ENCODE measurements around the gene C22orf31. TPM values are rescaled to one million over a fixed set of nuclear protein-coding genes. Genes with fewer than 3 reads are reported as not detected.

Gene C22orf31
- polyA plus RNA-seq, 2 of the 4 experiments (the other 2 are of a cell fraction): not detected

GRCh38 chr22:29065468-29066190 lies 4.0 kb upstream of the C22orf31 start:
- no peak for TF ChIP-seq SREBF2 (IDR thresholded peaks at IDR 0.05)
- TF ChIP-seq, protein P1, sequence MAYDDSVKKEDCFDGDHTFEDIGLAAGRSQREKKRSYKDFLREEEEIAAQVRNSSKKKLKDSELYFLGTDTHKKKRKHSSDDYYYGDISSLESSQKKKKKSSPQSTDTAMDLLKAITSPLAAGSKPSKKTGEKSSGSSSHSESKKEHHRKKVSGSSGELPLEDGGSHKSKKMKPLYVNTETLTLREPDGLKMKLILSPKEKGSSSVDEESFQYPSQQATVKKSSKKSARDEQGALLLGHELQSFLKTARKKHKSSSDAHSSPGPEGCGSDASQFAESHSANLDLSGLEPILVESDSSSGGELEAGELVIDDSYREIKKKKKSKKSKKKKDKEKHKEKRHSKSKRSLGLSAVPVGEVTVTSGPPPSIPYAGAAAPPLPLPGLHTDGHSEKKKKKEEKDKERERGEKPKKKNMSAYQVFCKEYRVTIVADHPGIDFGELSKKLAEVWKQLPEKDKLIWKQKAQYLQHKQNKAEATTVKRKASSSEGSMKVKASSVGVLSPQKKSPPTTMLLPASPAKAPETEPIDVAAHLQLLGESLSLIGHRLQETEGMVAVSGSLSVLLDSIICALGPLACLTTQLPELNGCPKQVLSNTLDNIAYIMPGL (CRISPR knock-in tag; IDR thresholded peaks at IDR 0.05; ENCODE audit: borderline replicate concordance): no peak
- no peak for TF ChIP-seq CEBPB (IDR thresholded peaks at IDR 0.05)
- TF ChIP-seq ZNF302 (CRISPR knock-in tag; IDR thresholded peaks at IDR 0.05): no peak
- DNase-seq (ENCODE audit: low read depth in 1 of 2, low spot score in 1 of 2): no peak
- ATAC-seq: no peak
- ChIA-PET POLR2A (no interaction called here), CTCF (interaction anchor here (0.6 to 1.7 kb wide), 4 partner anchors 25 to 729 kb away, joined by 3 to 6 read pairs (median 4); no protein-coding TSS in a partner anchor)
- Histone ChIP-seq H3K27ac (no peak overlapping the region), H3K4me3 (no peak overlapping the region), H3K9me3 (no peaks in the 10 kb centered on the region), H3K4me2 (no peak overlapping the region), H3K4me1 (no peaks in the 10 kb centered on the region)
- 49% methylated on average over 7 of the region's 7 CpGs for WGBS (ENCODE audit: missing lambda C conversion rate)
- FAIRE-seq: no peak

GRCh38 chr22:29062286-29062821 lies 723 bp upstream of the C22orf31 start:
- Histone ChIP-seq H3K4me1 (no peaks in the 10 kb centered on the region), H3K4me3 (no peak overlapping the region), H3K4me2 (no peak overlapping the region), H3K27ac (no peak overlapping the region), H3K9me3 (no peaks in the 10 kb centered on the region)
- DNase-seq (ENCODE audit: low read depth in 1 of 2, low spot score in 1 of 2) (no peak), FAIRE-seq (no peak), ATAC-seq (no peak)
- 71% methylated on average over 8 of the region's 8 CpGs for WGBS (ENCODE audit: missing lambda C conversion rate)
- no peak for TF ChIP-seq TP53 (CRISPR knock-in tag; IDR thresholded peaks at IDR 0.05)
- no peak for TF ChIP-seq SREBF2 (IDR thresholded peaks at IDR 0.05)
- no peak for TF ChIP-seq MAX (IDR thresholded peaks at IDR 0.05)
- CTCF ChIA-PET: interaction anchor here (2.4 kb wide), 1 partner anchor 22 kb away, joined by 6 read pairs; no protein-coding TSS in a partner anchor
- POLR2A ChIA-PET: no interaction called here

DNA sequence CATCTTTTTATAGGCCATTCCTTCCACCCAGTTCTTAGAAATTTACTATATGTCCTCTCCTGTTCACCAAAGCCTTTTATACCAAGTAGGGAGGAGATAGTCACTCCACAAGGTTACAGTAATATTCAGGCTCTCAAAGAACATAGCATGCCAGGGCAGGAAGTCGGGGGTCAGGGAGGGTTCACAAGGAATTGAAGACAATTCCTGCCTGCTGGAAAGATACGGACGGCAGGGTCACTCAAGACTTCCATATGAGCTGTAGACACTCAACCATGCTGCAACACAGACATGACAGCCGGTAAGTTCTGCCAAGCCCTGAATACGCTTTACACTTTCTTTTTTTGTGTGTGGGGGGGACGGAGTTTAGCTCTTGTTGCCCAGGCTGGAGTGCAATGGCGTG lies 700 bp downstream of the C22orf31 start:
- H3K4me1 ChIP-seq: no peaks in the 10 kb centered on the region
- DNase-seq (ENCODE audit: low read depth in 1 of 2, low spot score in 1 of 2): no peak
- H3K27ac ChIP-seq: no peak overlapping the region
- WGBS (ENCODE audit: missing lambda C conversion rate): 66% methylated on average over 7 of the region's 7 CpGs
- H3K4me2 ChIP-seq: no peak overlapping the region
- ChIA-PET POLR2A (no interaction called here), CTCF (no interaction called here)
- H3K4me3 ChIP-seq: no peak overlapping the region
- TF ChIP-seq NR3C1 (IDR thresholded peaks at IDR 0.05) (no peak), SMC3 (IDR thresholded peaks at IDR 0.05) (no peak), CBX2 (IDR thresholded peaks at IDR 0.05; ENCODE audit: borderline replicate concordance, low read depth) (no peak), KDM5A (IDR thresholded peaks at IDR 0.05) (no peak), MYC (IDR thresholded peaks at IDR 0.05; ENCODE audit: borderline replicate concordance, low read length) (no peak), EP300 (IDR thresholded peaks at IDR 0.05) (no peak), HOXB13 (CRISPR knock-in tag; IDR thresholded peaks at IDR 0.05; ENCODE audit: low read depth) (no peak), EHMT2 (IDR thresholded peaks at IDR 0.05; ENCODE audit: low read depth) (no peak), FOSB (CRISPR knock-in tag; IDR thresholded peaks at IDR 0.05) (no peak), FOXS1 (CRISPR knock-in tag; IDR thresholded peaks at IDR 0.05) (no peak), CHD2 (IDR thresholded peaks at IDR 0.05; ENCODE audit: low read length, partially characterized antibody) (no peak), CEBPB (IDR thresholded peaks at IDR 0.05) (no peak), HOXB5 (CRISPR knock-in tag; IDR thresholded peaks at IDR 0.05) (no peak), TFCP2L1 (CRISPR knock-in tag; IDR thresholded peaks at IDR 0.05) (no peak), RNF2 (IDR thresholded peaks at IDR 0.05; ENCODE audit: borderline replicate concordance, low read depth) (no peak), HDAC2 (IDR thresholded peaks at IDR 0.05) (no peak)
- TF ChIP-seq, protein P2, sequence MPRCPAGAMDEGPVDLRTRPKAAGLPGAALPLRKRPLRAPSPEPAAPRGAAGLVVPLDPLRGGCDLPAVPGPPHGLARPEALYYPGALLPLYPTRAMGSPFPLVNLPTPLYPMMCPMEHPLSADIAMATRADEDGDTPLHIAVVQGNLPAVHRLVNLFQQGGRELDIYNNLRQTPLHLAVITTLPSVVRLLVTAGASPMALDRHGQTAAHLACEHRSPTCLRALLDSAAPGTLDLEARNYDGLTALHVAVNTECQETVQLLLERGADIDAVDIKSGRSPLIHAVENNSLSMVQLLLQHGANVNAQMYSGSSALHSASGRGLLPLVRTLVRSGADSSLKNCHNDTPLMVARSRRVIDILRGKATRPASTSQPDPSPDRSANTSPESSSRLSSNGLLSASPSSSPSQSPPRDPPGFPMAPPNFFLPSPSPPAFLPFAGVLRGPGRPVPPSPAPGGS (IDR thresholded peaks at IDR 0.05): no peak
- TF ChIP-seq, protein P3, sequence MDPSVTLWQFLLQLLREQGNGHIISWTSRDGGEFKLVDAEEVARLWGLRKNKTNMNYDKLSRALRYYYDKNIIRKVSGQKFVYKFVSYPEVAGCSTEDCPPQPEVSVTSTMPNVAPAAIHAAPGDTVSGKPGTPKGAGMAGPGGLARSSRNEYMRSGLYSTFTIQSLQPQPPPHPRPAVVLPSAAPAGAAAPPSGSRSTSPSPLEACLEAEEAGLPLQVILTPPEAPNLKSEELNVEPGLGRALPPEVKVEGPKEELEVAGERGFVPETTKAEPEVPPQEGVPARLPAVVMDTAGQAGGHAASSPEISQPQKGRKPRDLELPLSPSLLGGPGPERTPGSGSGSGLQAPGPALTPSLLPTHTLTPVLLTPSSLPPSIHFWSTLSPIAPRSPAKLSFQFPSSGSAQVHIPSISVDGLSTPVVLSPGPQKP (IDR thresholded peaks at IDR 0.05; ENCODE audit: low read depth, low read length): no peak
- no peaks in the 10 kb centered on the region for H3K9me3 ChIP-seq
- ATAC-seq: no peak
- no peak for FAIRE-seq

All from A549 (cell line).